ENCODE data around the gene RNF183.

Gene RNF183

GRCh38 chr9:113302792-113303418 is at the start of gene RNF183:
RNF183 (minus strand) TSS chr9:113303376; CDS start chr9:113298184, 5,192 bp downstream.
- Histone ChIP-seq H3K9me3 (ENCODE audit: low read length) (no peaks in the 10 kb centered on the region), H3K27me3 (ENCODE audit: insufficient read depth, low read length) (no peaks in the 10 kb centered on the region), H3K4me3 (ENCODE audit: low read length) (no peak within 1 kb of the TSS), H2AFZ (ENCODE audit: low read depth, low read length) (no peak within 1 kb of the TSS), H3K36me3 (ENCODE audit: insufficient read depth, low read length) (no peaks in the 10 kb centered on the region), H3K4me1 (ENCODE audit: insufficient read depth, low read length) (no peaks in the 10 kb centered on the region)

DNA sequence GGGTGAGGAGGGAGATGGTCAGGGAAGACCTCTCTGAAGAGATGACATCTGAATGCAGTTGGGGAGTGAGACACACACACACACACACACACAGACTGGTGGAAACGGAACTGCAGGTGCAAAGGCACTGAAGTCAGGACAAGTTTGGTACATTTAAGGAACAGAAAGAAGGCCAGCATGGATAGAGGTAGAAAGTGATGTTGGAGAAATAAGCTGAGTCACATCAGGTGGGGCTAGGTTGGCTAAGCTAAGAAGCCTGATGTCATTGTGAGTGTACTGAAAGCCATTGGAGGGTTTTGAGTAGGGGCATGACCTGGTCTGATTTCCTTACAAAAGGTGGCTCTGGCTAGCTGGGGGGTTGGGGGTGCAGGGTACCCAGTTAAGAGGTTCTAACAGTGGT is 49.2 kb upstream of the RNF183 start:
- no peak overlapping the region for H3K4me3 ChIP-seq (ENCODE audit: low read length)
- peaks cover 52% of the 10 kb centered on the region for H3K27me3 ChIP-seq (ENCODE audit: insufficient read depth, low read length)
- no peaks in the 10 kb centered on the region for H3K36me3 ChIP-seq (ENCODE audit: insufficient read depth, low read length)
- no peaks in the 10 kb centered on the region for H3K9me3 ChIP-seq (ENCODE audit: low read length)
- no peak overlapping the region for H2AFZ ChIP-seq (ENCODE audit: low read depth, low read length)
- H3K4me1 ChIP-seq (ENCODE audit: insufficient read depth, low read length): peaks cover 2% of the 10 kb centered on the region

DNA sequence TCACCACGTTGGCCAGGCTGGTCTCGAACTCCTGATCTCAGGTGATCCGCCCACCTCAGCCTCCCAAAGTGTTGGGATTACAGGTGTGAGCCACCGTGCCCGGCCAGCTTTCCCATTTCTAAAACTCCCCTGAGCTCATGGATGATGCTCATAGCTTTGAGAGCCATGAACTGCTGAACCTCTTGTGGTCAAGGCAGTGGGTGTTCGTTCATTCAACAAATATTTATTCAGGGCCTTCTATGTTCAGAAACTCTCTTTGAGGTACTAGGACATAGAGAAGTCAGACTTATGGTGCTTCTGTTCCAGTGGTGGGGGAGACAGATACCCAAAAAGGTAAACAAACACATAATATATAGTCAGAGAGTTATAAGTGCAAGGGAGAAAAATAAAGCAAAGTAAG is 48.8 kb upstream of the RNF183 start:
- no peaks in the 10 kb centered on the region for H3K36me3 ChIP-seq (ENCODE audit: insufficient read depth, low read length)
- H3K4me3 ChIP-seq (ENCODE audit: low read length): no peak overlapping the region
- H3K9me3 ChIP-seq (ENCODE audit: low read length): no peaks in the 10 kb centered on the region
- H2AFZ ChIP-seq (ENCODE audit: low read depth, low read length): no peak overlapping the region
- H3K27me3 ChIP-seq (ENCODE audit: insufficient read depth, low read length): peaks cover 56% of the 10 kb centered on the region
- peaks cover 2% of the 10 kb centered on the region for H3K4me1 ChIP-seq (ENCODE audit: insufficient read depth, low read length)

DNA sequence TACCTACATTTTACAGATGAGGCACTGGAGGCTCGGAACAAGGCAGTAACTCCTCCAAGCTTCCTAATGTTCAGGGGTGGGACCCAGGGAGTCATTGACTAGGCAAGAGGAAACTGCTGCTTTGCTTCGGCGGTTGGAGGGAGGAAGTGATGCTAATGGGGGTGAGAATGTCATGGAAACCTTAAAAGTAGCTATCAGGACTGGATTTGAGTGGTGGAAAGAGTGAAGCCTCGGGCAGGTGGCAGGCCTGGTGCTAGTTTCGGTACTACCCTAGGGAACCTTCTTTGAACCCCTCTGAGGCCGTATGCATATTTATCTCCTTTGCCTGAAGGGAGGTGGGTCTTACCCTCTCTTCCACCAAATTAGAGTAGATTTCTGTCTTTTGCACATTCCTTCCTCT is 47.8 kb upstream of the RNF183 start:
- Histone ChIP-seq H3K27me3 (ENCODE audit: insufficient read depth, low read length) (peaks cover 63% of the 10 kb centered on the region), H3K9me3 (ENCODE audit: low read length) (no peaks in the 10 kb centered on the region), H2AFZ (ENCODE audit: low read depth, low read length) (no peak overlapping the region), H3K4me1 (ENCODE audit: insufficient read depth, low read length) (peaks cover 2% of the 10 kb centered on the region), H3K36me3 (ENCODE audit: insufficient read depth, low read length) (no peaks in the 10 kb centered on the region), H3K4me3 (ENCODE audit: low read length) (no peak overlapping the region)

- no peak overlapping the region for H2AFZ ChIP-seq (ENCODE audit: low read depth, low read length)
- H3K36me3 ChIP-seq (ENCODE audit: insufficient read depth, low read length): no peaks in the 10 kb centered on the region
- peaks cover 66% of the 10 kb centered on the region for H3K27me3 ChIP-seq (ENCODE audit: insufficient read depth, low read length)
- H3K4me1 ChIP-seq (ENCODE audit: insufficient read depth, low read length): peaks cover 2% of the 10 kb centered on the region
- no peak overlapping the region for H3K4me3 ChIP-seq (ENCODE audit: low read length)
- no peaks in the 10 kb centered on the region for H3K9me3 ChIP-seq (ENCODE audit: low read length)
Observed at GRCh38 chr9:113350107-113350661, 47.0 kb upstream of the RNF183 start.

GRCh38 chr9:113349445-113350094 is 46.4 kb upstream of the RNF183 start, which contains the start of gene BSPRY:
BSPRY (plus strand) TSS chr9:113349541; CDS start chr9:113349580, 39 bp downstream.
- Histone ChIP-seq H3K9me3 (ENCODE audit: low read length) (no peaks in the 10 kb centered on the region), H2AFZ (ENCODE audit: low read depth, low read length) (no peak within 1 kb of the TSS), H3K36me3 (ENCODE audit: insufficient read depth, low read length) (no peaks in the 10 kb centered on the region), H3K4me3 (ENCODE audit: low read length) (peak within 1 kb of the TSS; percentile 7), H3K27me3 (ENCODE audit: insufficient read depth, low read length) (peaks cover 68% of the 10 kb centered on the region), H3K4me1 (ENCODE audit: insufficient read depth, low read length) (peaks cover 2% of the 10 kb centered on the region)

GRCh38 chr9:113349066-113349444 is 45.9 kb upstream of the RNF183 start:
- Histone ChIP-seq H3K27me3 (ENCODE audit: insufficient read depth, low read length) (peaks cover 68% of the 10 kb centered on the region), H3K4me3 (ENCODE audit: low read length) (no peak overlapping the region)

GRCh38 chr9:113348437-113348836 is 45.3 kb upstream of the RNF183 start:
- Histone ChIP-seq H2AFZ (ENCODE audit: low read depth, low read length) (no peak overlapping the region), H3K36me3 (ENCODE audit: insufficient read depth, low read length) (no peaks in the 10 kb centered on the region), H3K27me3 (ENCODE audit: insufficient read depth, low read length) (peaks cover 68% of the 10 kb centered on the region)

More at GRCh38 chr9:113349066-113349444, 45.9 kb upstream of the RNF183 start:
- no peak overlapping the region for H2AFZ ChIP-seq (ENCODE audit: low read depth, low read length)
- no peaks in the 10 kb centered on the region for H3K36me3 ChIP-seq (ENCODE audit: insufficient read depth, low read length)
- peaks cover 2% of the 10 kb centered on the region for H3K4me1 ChIP-seq (ENCODE audit: insufficient read depth, low read length)
- H3K9me3 ChIP-seq (ENCODE audit: low read length): no peaks in the 10 kb centered on the region

GRCh38 chr9:113345671-113346070 is 42.5 kb upstream of the RNF183 start:
- Histone ChIP-seq H3K4me3 (ENCODE audit: low read length) (no peak overlapping the region), H3K27me3 (ENCODE audit: insufficient read depth, low read length) (peaks cover 46% of the 10 kb centered on the region), H3K4me1 (ENCODE audit: insufficient read depth, low read length) (peaks cover 2% of the 10 kb centered on the region), H3K9me3 (ENCODE audit: low read length) (no peaks in the 10 kb centered on the region), H2AFZ (ENCODE audit: low read depth, low read length) (no peak overlapping the region), H3K36me3 (ENCODE audit: insufficient read depth, low read length) (no peaks in the 10 kb centered on the region)

More at GRCh38 chr9:113348437-113348836, 45.3 kb upstream of the RNF183 start:
- Histone ChIP-seq H3K9me3 (ENCODE audit: low read length) (no peaks in the 10 kb centered on the region), H3K4me3 (ENCODE audit: low read length) (no peak overlapping the region), H3K4me1 (ENCODE audit: insufficient read depth, low read length) (peaks cover 2% of the 10 kb centered on the region)

GRCh38 chr9:113345190-113345589 is 42.0 kb upstream of the RNF183 start:
- Histone ChIP-seq H2AFZ (ENCODE audit: low read depth, low read length) (no peak overlapping the region), H3K36me3 (ENCODE audit: insufficient read depth, low read length) (no peaks in the 10 kb centered on the region), H3K27me3 (ENCODE audit: insufficient read depth, low read length) (peaks cover 41% of the 10 kb centered on the region), H3K4me1 (ENCODE audit: insufficient read depth, low read length) (peaks cover 2% of the 10 kb centered on the region), H3K4me3 (ENCODE audit: low read length) (no peak overlapping the region), H3K9me3 (ENCODE audit: low read length) (no peaks in the 10 kb centered on the region)

- Histone ChIP-seq H3K36me3 (ENCODE audit: insufficient read depth, low read length) (no peaks in the 10 kb centered on the region), H3K4me3 (ENCODE audit: low read length) (no peak overlapping the region), H2AFZ (ENCODE audit: low read depth, low read length) (no peak overlapping the region), H3K27me3 (ENCODE audit: insufficient read depth, low read length) (peaks cover 28% of the 10 kb centered on the region), H3K4me1 (ENCODE audit: insufficient read depth, low read length) (peaks cover 8% of the 10 kb centered on the region), H3K9me3 (ENCODE audit: low read length) (no peaks in the 10 kb centered on the region)
Observed at GRCh38 chr9:113343732-113344231, 40.6 kb upstream of the RNF183 start.

GRCh38 chr9:113341712-113342410 is 38.7 kb upstream of the RNF183 start:
- no peaks in the 10 kb centered on the region for H3K9me3 ChIP-seq (ENCODE audit: low read length)
- H3K27me3 ChIP-seq (ENCODE audit: insufficient read depth, low read length): peaks cover 12% of the 10 kb centered on the region
- no peak overlapping the region for H3K4me3 ChIP-seq (ENCODE audit: low read length)
- H3K36me3 ChIP-seq (ENCODE audit: insufficient read depth, low read length): no peaks in the 10 kb centered on the region
- peaks cover 8% of the 10 kb centered on the region for H3K4me1 ChIP-seq (ENCODE audit: insufficient read depth, low read length)
- no peak overlapping the region for H2AFZ ChIP-seq (ENCODE audit: low read depth, low read length)
